ENCODE measurements around the gene HHAT.

- TF ChIP-seq, protein P1, sequence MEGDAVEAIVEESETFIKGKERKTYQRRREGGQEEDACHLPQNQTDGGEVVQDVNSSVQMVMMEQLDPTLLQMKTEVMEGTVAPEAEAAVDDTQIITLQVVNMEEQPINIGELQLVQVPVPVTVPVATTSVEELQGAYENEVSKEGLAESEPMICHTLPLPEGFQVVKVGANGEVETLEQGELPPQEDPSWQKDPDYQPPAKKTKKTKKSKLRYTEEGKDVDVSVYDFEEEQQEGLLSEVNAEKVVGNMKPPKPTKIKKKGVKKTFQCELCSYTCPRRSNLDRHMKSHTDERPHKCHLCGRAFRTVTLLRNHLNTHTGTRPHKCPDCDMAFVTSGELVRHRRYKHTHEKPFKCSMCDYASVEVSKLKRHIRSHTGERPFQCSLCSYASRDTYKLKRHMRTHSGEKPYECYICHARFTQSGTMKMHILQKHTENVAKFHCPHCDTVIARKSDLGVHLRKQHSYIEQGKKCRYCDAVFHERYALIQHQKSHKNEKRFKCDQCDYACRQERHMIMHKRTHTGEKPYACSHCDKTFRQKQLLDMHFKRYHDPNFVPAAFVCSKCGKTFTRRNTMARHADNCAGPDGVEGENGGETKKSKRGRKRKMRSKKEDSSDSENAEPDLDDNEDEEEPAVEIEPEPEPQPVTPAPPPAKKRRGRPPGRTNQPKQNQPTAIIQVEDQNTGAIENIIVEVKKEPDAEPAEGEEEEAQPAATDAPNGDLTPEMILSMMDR (IDR thresholded peaks at IDR 0.05) = no peak
- no peak for TF ChIP-seq POLR2A (IDR thresholded peaks at IDR 0.05)
Observed at GRCh38 chr1:210445931-210446330, 117.2 kb downstream of the HHAT start.

All from testis (tissue), 2 donors.